ENCODE data around the gene CDK5RAP1. TPM values are rescaled to one million over a fixed set of nuclear protein-coding genes. Genes with fewer than 3 reads are reported as not detected.
"Not testable (repeated sequence)": the region's sequence is repeated elsewhere in the genome, so short reads cannot be mapped to it uniquely, and the experiment has no call there.

The CDK5RAP1 gene
- total RNA-seq, 1 donor, result 22.5 TPM

DNA sequence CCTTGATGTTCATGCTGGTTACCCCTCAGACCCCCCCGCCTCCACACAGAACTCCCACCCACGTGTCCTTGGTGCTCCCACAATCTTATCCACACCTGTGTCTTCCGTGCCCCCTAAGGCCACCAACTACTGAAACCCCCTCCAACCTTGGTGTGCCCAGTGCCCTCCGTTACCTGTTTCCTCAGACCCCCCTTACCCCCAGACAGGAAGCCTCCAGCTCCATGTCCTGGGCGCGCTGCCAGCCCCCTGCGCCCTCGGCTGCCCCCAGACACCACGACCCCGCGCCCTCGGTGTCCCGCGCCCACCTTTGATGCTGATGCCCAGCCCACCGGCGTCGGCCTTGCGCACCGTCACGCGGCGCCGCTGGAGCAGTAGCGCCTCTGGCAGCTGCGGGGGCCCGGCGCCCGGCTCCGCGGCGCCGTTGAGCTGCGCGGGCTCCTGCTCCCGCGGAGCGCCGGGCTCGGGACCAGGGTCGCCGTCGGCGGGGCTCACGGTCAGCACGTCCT is 41.7 kb upstream of the CDK5RAP1 start:
- DNase-seq (ENCODE audit: low read depth), result no peak
- H3K4me3 ChIP-seq (ENCODE audit: low read depth, low read length), result peak overlapping the region; percentile 73
- TF ChIP-seq, protein P1, sequence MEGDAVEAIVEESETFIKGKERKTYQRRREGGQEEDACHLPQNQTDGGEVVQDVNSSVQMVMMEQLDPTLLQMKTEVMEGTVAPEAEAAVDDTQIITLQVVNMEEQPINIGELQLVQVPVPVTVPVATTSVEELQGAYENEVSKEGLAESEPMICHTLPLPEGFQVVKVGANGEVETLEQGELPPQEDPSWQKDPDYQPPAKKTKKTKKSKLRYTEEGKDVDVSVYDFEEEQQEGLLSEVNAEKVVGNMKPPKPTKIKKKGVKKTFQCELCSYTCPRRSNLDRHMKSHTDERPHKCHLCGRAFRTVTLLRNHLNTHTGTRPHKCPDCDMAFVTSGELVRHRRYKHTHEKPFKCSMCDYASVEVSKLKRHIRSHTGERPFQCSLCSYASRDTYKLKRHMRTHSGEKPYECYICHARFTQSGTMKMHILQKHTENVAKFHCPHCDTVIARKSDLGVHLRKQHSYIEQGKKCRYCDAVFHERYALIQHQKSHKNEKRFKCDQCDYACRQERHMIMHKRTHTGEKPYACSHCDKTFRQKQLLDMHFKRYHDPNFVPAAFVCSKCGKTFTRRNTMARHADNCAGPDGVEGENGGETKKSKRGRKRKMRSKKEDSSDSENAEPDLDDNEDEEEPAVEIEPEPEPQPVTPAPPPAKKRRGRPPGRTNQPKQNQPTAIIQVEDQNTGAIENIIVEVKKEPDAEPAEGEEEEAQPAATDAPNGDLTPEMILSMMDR (IDR thresholded peaks at IDR 0.05; ENCODE audit: insufficient read depth, low read depth, low read length), result no peak

DNA sequence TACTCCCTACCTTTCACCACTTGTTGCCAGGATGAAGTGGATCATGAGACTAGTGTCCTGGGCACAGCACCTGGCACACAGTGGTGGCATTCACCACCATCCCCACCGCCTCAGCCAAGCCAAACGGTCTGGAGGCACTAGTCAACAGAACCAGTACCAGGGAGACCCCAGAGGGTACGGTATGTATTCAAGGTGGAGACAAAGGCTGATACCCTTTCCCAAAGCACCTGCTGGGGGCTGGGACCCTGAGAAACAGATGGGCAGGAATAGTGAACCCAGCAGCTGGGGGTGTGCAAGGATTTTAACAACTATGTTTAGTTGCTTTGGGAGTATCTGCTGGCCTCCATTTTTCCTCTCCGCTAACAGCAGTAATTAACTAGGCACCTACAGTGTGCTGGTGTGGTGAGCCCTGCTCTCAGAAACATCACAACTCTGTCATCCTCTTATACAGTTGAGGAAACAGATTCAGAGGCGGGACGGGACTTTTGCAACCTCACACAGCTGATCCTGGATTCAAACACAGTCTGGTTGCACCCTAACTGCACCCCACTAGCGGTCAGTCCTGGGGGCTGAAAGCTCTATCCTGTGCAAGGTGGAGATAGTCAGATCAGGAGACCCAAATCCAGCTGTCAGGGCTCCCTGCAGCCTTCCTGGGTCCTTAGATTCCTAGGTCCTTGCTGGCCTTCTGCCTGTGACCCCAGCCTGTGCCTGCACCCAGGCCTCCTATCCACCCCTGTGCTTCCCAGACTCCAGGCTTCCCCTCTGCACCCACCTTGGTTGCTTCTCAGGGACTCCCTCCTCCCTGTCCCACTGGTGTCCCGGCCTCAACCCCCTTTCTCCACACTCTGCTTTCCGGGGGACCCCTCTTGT is 41.1 kb upstream of the CDK5RAP1 start:
- TF ChIP-seq, protein P1 (IDR thresholded peaks at IDR 0.05; ENCODE audit: insufficient read depth, low read depth, low read length), result no peak
- H3K4me3 ChIP-seq (ENCODE audit: low read depth, low read length), result peak overlapping the region; percentile 73
- DNase-seq (ENCODE audit: low read depth), result no peak

DNA sequence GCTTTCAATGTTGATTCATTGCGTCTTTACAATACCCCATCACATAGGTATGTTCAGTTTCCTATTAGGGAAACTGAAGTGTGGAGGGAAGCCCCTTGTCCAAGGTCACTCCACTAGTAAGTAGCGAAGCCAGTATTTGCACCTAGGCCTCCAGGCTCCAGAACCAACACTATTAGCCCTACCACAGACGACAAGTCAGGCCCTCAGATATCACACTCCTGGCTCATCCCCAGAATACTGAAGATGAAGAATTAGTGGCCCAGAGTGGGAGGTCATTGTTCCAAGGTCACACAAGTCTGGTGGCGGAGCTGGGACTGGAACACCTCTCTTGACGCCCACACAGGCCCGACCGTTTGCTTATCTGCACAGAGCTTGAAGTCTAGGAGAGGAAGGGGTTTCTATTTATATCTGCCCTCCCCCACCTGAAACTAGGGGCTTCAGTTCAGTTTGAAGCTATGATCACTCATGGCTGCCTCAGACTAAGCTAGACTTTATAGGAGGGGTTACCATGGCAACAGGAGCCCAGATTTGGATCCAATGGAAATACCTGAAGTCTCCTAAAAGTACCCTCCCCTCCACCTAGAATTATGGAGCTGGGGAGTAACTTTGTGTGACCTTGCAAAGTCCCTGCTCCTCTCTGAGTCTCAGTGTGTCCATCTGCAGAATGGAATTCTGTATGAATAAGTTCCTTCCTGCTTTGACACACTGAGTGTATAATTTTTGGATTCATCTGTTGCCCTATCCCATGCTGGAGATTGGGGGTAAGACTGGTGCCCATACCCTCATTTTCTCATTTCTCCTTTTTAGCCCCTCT is 40.0 kb upstream of the CDK5RAP1 start:
- DNase-seq (ENCODE audit: low read depth), result no peak
- TF ChIP-seq, protein P1 (IDR thresholded peaks at IDR 0.05; ENCODE audit: insufficient read depth, low read depth, low read length), result no peak
- no peak overlapping the region for H3K4me3 ChIP-seq (ENCODE audit: low read depth, low read length)

DNA sequence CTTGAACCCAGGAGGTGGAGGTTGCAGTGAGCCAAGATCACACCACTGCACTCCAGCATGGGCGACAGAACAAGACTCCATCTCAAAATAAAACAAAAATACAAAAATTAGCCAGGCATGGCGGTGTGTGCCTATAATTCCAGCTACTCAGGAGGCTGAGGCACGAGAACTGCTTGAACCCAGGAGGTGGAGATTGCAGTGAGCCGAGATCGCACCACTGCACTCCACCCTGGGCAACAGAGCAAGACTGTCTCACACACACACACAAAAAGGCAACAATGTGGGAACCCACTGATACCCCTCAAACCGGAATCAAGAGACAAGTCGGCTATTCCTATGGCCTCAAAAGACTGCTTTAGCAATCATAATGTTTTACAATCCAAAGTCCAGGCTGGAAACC is 39.2 kb upstream of the CDK5RAP1 start:
- H3K4me3 ChIP-seq (ENCODE audit: low read depth, low read length); DNase-seq (ENCODE audit: low read depth): not testable (repeated sequence)

DNA sequence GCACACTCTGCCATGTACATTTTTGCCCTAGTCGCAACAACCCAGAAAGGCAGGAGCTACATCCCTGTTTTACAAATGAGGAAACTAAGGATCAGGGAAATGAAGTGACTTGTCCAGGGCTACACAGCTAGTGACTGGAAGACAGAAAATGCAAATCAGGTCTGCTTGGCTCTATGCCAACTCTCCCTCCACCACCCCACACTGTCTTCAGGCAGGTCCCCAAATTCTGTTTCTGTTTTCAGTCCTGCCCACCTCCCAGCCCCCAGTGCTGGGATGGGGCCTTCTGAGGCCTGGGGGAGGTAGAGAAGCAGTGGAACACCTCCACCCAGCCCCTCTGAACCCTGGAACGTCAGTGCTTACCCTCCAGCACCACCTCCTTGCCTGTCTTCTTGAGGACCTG is 37.2 kb upstream of the CDK5RAP1 start:
- no peak for DNase-seq (ENCODE audit: low read depth)
- TF ChIP-seq, protein P1 (IDR thresholded peaks at IDR 0.05; ENCODE audit: insufficient read depth, low read depth, low read length), result no peak
- no peak overlapping the region for H3K4me3 ChIP-seq (ENCODE audit: low read depth, low read length)

DNA sequence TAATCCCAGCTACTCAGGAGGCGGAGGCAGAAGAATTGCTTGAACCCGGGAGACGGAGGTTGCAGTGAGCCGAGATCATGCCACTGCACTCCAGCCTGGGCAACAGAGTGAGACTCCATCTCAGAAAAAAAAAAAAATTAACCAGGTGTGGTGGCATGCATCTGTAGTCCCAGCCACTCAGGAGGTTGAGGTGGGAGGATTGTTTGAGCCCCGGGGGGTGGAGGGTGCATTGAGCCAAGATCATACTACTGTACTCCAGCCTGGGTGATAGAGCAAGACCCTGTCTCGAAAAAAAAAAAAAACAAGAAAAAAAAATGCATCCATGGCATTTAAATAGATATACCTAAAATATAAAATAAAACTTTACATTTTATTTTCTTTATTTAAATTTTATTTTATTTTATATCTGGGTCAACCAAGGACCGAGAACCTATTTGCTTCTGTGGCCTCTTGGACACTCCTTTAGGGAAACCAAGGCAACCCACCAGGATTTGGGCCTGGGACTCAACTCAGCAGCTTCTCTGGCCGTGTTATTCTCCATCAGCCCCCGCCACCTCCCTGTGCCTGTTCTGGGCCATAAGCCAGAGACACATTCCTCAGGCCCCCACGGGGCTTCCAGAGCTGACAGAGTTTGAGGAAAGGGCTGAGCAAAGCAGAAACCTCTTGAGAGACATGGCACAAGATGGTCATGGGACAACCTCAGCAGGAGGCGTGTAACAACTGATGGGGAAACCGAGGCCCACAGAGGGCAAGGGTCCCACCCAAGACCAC is 36.0 kb upstream of the CDK5RAP1 start:
- TF ChIP-seq, protein P1 (IDR thresholded peaks at IDR 0.05; ENCODE audit: insufficient read depth, low read depth, low read length), result no peak
- no peak for DNase-seq (ENCODE audit: low read depth)
- H3K4me3 ChIP-seq (ENCODE audit: low read depth, low read length), result no peak overlapping the region

Data from fibroblast of villous mesenchyme (primary cell).